IMR-90 (cell line): Measurements from ENCODE around the gene ALKBH7. TPM values are rescaled to one million over a fixed set of nuclear protein-coding genes. Genes with fewer than 3 reads are reported as not detected.

Experiments
- ATAC-seq: fragments of 200-7000 bp; cut with Tn5 transposase; 2 replicates; pipeline ENCODE4 v1.9.1; 2020; ENCODE audit warnings: low read depth, mild to moderate bottlenecking, moderate library complexity
- BruUV-seq: library from RNA; stranded (reverse); fragments of 400-500 nt; replicated peaks from 2 replicates; lab custom pipeline; 2021; lab: Mats Ljungman, UMichigan
- CTCF ChIA-PET: fragments of 300-600 bp; formaldehyde crosslinking; extraction: SDS; loops from one replicate; lab custom pipeline; 2021; ENCODE audit warnings: antibody characterized with exemption; lab: Yijun Ruan, JAX
- POLR2A ChIA-PET: fragments of 300-600 bp; sonication (Branson Sonifier 250); formaldehyde crosslinking; loops from one replicate; lab custom pipeline; 2022; ENCODE audit warnings: antibody characterized with exemption; ENCODE audit not compliant: unreplicated experiment; lab: Charles Lee
- DNase-seq: peaks from one replicate; pipeline ENCODE4 v3.0.0; 2013
- H2AFZ ChIP-seq: replicated peaks from 2 replicates; pipeline ENCODE3; 2013; ENCODE audit warnings: low read length, mild to moderate bottlenecking; ENCODE audit not compliant: poor library complexity
- H2AK5ac ChIP-seq: 2 replicates; pipeline ENCODE4 v1.6.1; 2013; ENCODE audit warnings: low read depth, low read length, inconsistent platforms
- H2AK9ac ChIP-seq: replicated peaks from 2 replicates; pipeline ENCODE3; 2013; ENCODE audit warnings: mild to moderate bottlenecking, low read depth, low read length, moderate library complexity; ENCODE audit not compliant: poor library complexity
- H2BK120ac ChIP-seq: 2 replicates; pipeline ENCODE4 v1.6.1; 2013; ENCODE audit warnings: low read depth, low read length, inconsistent platforms
- H2BK15ac ChIP-seq: 3 replicates; pipeline ENCODE4 v1.6.1; 2013; ENCODE audit warnings: low read depth, low read length, inconsistent platforms
- H2BK20ac ChIP-seq: 2 replicates; pipeline ENCODE4 v1.6.1; 2013; ENCODE audit warnings: low read depth, mild to moderate bottlenecking, inconsistent platforms, low read length, moderate library complexity
- H2BK5ac ChIP-seq: 2 replicates; pipeline ENCODE4 v1.6.1; 2013; ENCODE audit warnings: mild to moderate bottlenecking, low read depth, low read length, inconsistent platforms; ENCODE audit not compliant: poor library complexity, severe bottlenecking
- H3K14ac ChIP-seq: replicated peaks from 2 replicates; pipeline ENCODE4 v1.6.1; 2013; ENCODE audit warnings: low read depth, low read length, inconsistent platforms
- H3K18ac ChIP-seq: 2 replicates; pipeline ENCODE4 v1.6.1; 2013; ENCODE audit warnings: low read depth, low read length, control low read depth
- H3K23ac ChIP-seq: 2 replicates; pipeline ENCODE4 v1.6.1; 2013; ENCODE audit warnings: low read depth, low read length, inconsistent platforms
- H3K27ac ChIP-seq: 2 replicates; pipeline ENCODE4 v1.5.1; 2013; ENCODE audit warnings: mild to moderate bottlenecking, control low read depth, low read length; ENCODE audit not compliant: insufficient read depth
- H3K27me3 ChIP-seq: 2 replicates; pipeline ENCODE4 v1.6.1; 2013; ENCODE audit warnings: low read length; ENCODE audit not compliant: control insufficient read depth, insufficient read depth
- H3K36me3 ChIP-seq: 2 replicates; pipeline ENCODE4 v1.6.1; 2013; ENCODE audit warnings: low read length, mixed read lengths; ENCODE audit not compliant: control insufficient read depth, insufficient read depth
- H3K4ac ChIP-seq: 2 replicates; pipeline ENCODE4 v1.6.1; 2013; ENCODE audit warnings: low read depth, low read length, inconsistent platforms
- H3K4me1 ChIP-seq: 2 replicates; pipeline ENCODE4 v1.6.1; 2013; ENCODE audit warnings: low read length, mixed read lengths; ENCODE audit not compliant: control insufficient read depth, insufficient read depth
- H3K4me2 ChIP-seq: 2 replicates; pipeline ENCODE4 v1.6.1; 2013; ENCODE audit warnings: low read depth, mild to moderate bottlenecking, control low read depth, low read length, moderate library complexity
- H3K4me3 ChIP-seq: 2 replicates; pipeline ENCODE4 v1.5.1; 2013; ENCODE audit warnings: low read depth, mild to moderate bottlenecking, control low read depth, low read length, moderate library complexity; ENCODE audit not compliant: insufficient read depth
- H3K56ac ChIP-seq: 2 replicates; pipeline ENCODE4 v1.6.1; 2013; ENCODE audit warnings: low read length, inconsistent platforms; ENCODE audit not compliant: insufficient read depth; ENCODE audit errors: extremely low read depth
- H3K79me1 ChIP-seq, 2 experiments: 2 replicates each; pipeline ENCODE4 v1.6.1; 2013; ENCODE audit warnings: low read length in 2 of 2, inconsistent platforms in 1 of 2, low read depth in 1 of 2
- H3K9ac ChIP-seq: 2 replicates; pipeline ENCODE4 v1.6.1; 2013; ENCODE audit warnings: low read depth, low read length, control low read depth
- H3K9me1 ChIP-seq: 2 replicates; pipeline ENCODE4 v1.6.1; 2013; ENCODE audit warnings: low read length, inconsistent platforms; ENCODE audit not compliant: insufficient read depth
- H3K9me3 ChIP-seq: 2 replicates; pipeline ENCODE4 v1.6.1; 2013; ENCODE audit warnings: low read length; ENCODE audit not compliant: control insufficient read depth, insufficient read depth
- H4K20me1 ChIP-seq: 2 replicates; pipeline ENCODE4 v1.6.1; 2013; ENCODE audit warnings: low read length, inconsistent platforms; ENCODE audit not compliant: insufficient read depth
- H4K5ac ChIP-seq: 2 replicates; pipeline ENCODE4 v1.6.1; 2013; ENCODE audit warnings: mild to moderate bottlenecking, low read depth, low read length, control low read depth
- H4K8ac ChIP-seq, 2 experiments: 2 replicates each; pipeline ENCODE4 v1.6.1; 2013; ENCODE audit warnings: low read depth in 2 of 2, low read length in 2 of 2, control low read depth in 1 of 2, inconsistent platforms in 1 of 2
- H4K91ac ChIP-seq: 2 replicates; pipeline ENCODE4 v1.6.1; 2013; ENCODE audit warnings: low read depth, low read length, inconsistent platforms; ENCODE audit not compliant: insufficient read depth
- BHLHE40 ChIP-seq: fragments of 150-350 bp; IDR thresholded peaks from 2 replicates; pipeline ENCODE4 v1.6.1; 2016; ENCODE audit warnings: mild to moderate bottlenecking, low read depth, low read length
- CHD1 ChIP-seq: IDR thresholded peaks from 2 replicates; pipeline ENCODE4 v1.6.1; 2012; ENCODE audit warnings: low read depth, low read length, improper control_type of control experiment
- FOS ChIP-seq: fragments of 150-350 bp; IDR thresholded peaks from 2 replicates; pipeline ENCODE4 v1.6.1; 2016; ENCODE audit warnings: low read depth, low read length
- MAFK ChIP-seq: IDR thresholded peaks from 2 replicates; pipeline ENCODE4 v1.6.1; 2012; ENCODE audit warnings: low read depth, low read length, improper control_type of control experiment
- MXI1 ChIP-seq: IDR thresholded peaks from 2 replicates; pipeline ENCODE4 v1.6.1; 2012; ENCODE audit warnings: low read depth, mild to moderate bottlenecking, low read length, moderate library complexity, borderline replicate concordance
- NFE2L2 ChIP-seq: fragments of 150-350 bp; IDR thresholded peaks from 2 replicates; pipeline ENCODE4 v1.6.1; 2016; ENCODE audit warnings: low read depth, mild to moderate bottlenecking, low read length
- RCOR1 ChIP-seq: IDR thresholded peaks from 2 replicates; pipeline ENCODE4 v1.6.1; 2012; ENCODE audit warnings: mild to moderate bottlenecking, low read length, improper control_type of control experiment; ENCODE audit not compliant: insufficient replicate concordance
- RFX5 ChIP-seq: IDR thresholded peaks from 2 replicates; pipeline ENCODE4 v1.8.0; 2012; ENCODE audit warnings: low read depth, mild to moderate bottlenecking, low read length, moderate library complexity
- SMC3 ChIP-seq: fragments of 150-350 bp; IDR thresholded peaks from 2 replicates; pipeline ENCODE4 v1.6.1; 2016; ENCODE audit warnings: low read depth, mild to moderate bottlenecking, antibody characterized with exemption, low read length, moderate library complexity
- WGBS, 2 experiments: methylation state at CpG; one replicate each; pipeline versions ENCODE4 v1.1.5 to v1.1.7; 2013; ENCODE audit warnings: missing lambda C conversion rate in 2 of 2; ENCODE audit not compliant: insufficient read length in 1 of 2; ENCODE audit errors: extremely low coverage in 2 of 2; 5-methylcytosine and 5-hydroxymethylcytosine counted together
- dilution Hi-C: fragments of 300-500 bp; cut with HindIII; formaldehyde crosslinking; loops from one replicate; pipeline ENCODE4 v1.14.3; 2018; ENCODE audit warnings: low sequenced_read_pairs; ENCODE audit not compliant: unreplicated experiment
- in situ Hi-C: fragments of 300-500 bp; cut with MboI; formaldehyde crosslinking; loops from 3 replicates; pipeline ENCODE4 v1.14.3; 2019; ENCODE audit warnings: low sequenced_read_pairs, inconsistent platforms, mixed read lengths
- intact Hi-C: fragments of 100-400 bp; cut with micrococcal nuclease; formaldehyde crosslinking; loops from 2 replicates; pipeline ENCODE4 v1.10.0; 2022
- polyA plus RNA-seq, 3 experiments: library from polyadenylated mRNA; depleted of rRNA; stranded (reverse); fragments of >200 nt; gene quantifications; 2 replicates each; pipeline ENCODE4 v1.2.3, GENCODE V29; 2012; ENCODE audit warnings: low replicate concordance in 1 of 3
- total RNA-seq: library from RNA; depleted of rRNA; stranded (reverse); fragments of >200 nt; gene quantifications from 2 replicates; pipeline ENCODE4 v1.2.3, GENCODE V29; 2012
- TF ChIP-seq, protein P1 (sequence below): fragments of 150-350 bp; IDR thresholded peaks from 2 replicates; pipeline ENCODE4 v1.6.1; 2016; ENCODE audit warnings: low read depth, mild to moderate bottlenecking, low read length, moderate library complexity, borderline replicate concordance

ALKBH7 gene
- total and polyA plus RNA-seq, 2 of the 4 experiments (the other 2 are of a cell fraction): 9.3 to 22.5 TPM

DNA sequence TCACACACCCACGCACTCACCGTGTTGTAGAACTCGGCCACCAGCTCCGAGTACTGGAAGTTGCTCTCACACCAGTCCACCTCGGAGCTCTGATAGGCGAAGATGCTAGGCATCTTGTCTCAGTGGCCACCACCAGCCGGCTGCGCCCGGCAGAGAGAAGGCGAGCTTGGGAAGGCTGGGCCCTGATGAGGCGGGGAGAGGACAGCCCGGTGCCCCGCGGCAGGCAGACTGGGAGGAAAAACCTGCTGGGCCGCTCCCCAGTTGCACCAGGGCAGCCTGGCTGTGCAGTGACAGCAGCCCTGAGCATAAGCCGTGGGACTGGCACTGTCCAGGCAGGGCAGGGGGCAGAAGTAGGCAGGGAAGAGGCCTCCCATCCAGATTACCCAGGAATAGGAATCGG is 39.2 kb upstream of the ALKBH7 start, which contains the start of gene ACER1:
Gene ACER1 (minus strand): TSS at position 174 of the 400 bp plus-strand sequence. CDS start 61 bp downstream, at position 113.
- DNase-seq: no peak
- dilution Hi-C loops (no loop called here), in situ Hi-C loops (no loop called here), intact Hi-C loops (no loop called here)
- no peak within 1 kb of the TSS for H4K5ac ChIP-seq
- no peaks in the 10 kb centered on the region for H3K36me3 ChIP-seq
- no peak within 1 kb of the TSS for H3K4me3 ChIP-seq
- H3K14ac ChIP-seq: no peak within 1 kb of the TSS
- H2AK5ac ChIP-seq: no peak within 1 kb of the TSS
- POLR2A ChIA-PET: no interaction called here
- H4K91ac ChIP-seq: no peak within 1 kb of the TSS
- no peak within 1 kb of the TSS for H3K56ac ChIP-seq
- no peak within 1 kb of the TSS for H2BK120ac ChIP-seq
- TF ChIP-seq, protein P1, sequence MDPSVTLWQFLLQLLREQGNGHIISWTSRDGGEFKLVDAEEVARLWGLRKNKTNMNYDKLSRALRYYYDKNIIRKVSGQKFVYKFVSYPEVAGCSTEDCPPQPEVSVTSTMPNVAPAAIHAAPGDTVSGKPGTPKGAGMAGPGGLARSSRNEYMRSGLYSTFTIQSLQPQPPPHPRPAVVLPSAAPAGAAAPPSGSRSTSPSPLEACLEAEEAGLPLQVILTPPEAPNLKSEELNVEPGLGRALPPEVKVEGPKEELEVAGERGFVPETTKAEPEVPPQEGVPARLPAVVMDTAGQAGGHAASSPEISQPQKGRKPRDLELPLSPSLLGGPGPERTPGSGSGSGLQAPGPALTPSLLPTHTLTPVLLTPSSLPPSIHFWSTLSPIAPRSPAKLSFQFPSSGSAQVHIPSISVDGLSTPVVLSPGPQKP: no peak
- no peak for TF ChIP-seq CHD1
- no peak for TF ChIP-seq SMC3
- TF ChIP-seq MXI1: no peak
- no peak for TF ChIP-seq MAFK
- no peak for TF ChIP-seq NFE2L2
- no peak for TF ChIP-seq RFX5
- no peak for TF ChIP-seq BHLHE40
- no peak for TF ChIP-seq RCOR1
- TF ChIP-seq FOS: no peak
- CTCF ChIA-PET: interaction anchor here (1.4 kb wide), 1 partner anchor 20 kb away, joined by 3 read pairs; no protein-coding TSS in a partner anchor
- no peak within 1 kb of the TSS for H2AFZ ChIP-seq
- H3K9me3 ChIP-seq: no peaks in the 10 kb centered on the region
- peaks cover 2% of the 10 kb centered on the region for H3K27me3 ChIP-seq
- H3K23ac ChIP-seq: no peak within 1 kb of the TSS
- no peak within 1 kb of the TSS for H3K4me2 ChIP-seq
- ATAC-seq: no peak
- no peak within 1 kb of the TSS for H3K18ac ChIP-seq
- H2BK5ac ChIP-seq: no peak within 1 kb of the TSS
- H4K8ac ChIP-seq: no peak within 1 kb of the TSS
- no peak within 1 kb of the TSS for H3K4ac ChIP-seq
- no peaks in the 10 kb centered on the region for H3K79me1 ChIP-seq
- no peak within 1 kb of the TSS for H3K9ac ChIP-seq
- no TSS peak for BruUV-seq
- WGBS, 2 experiments: 50% methylated on average over 7 of the region's 17 CpGs; no CpG with 5 or more reads in 1 of the 2 experiments
- no peaks in the 10 kb centered on the region for H3K9me1 ChIP-seq
- no peak within 1 kb of the TSS for H2BK20ac ChIP-seq
- no peaks in the 10 kb centered on the region for H4K20me1 ChIP-seq
- no peak within 1 kb of the TSS for H3K27ac ChIP-seq
- no peaks in the 10 kb centered on the region for H3K4me1 ChIP-seq
- H2BK15ac ChIP-seq: no peak within 1 kb of the TSS
- H2AK9ac ChIP-seq: peak within 1 kb of the TSS; percentile 78
